Measurements from ENCODE around the gene SOWAHD. TPM values are rescaled to one million over a fixed set of nuclear protein-coding genes. Genes with fewer than 3 reads are reported as not detected.

SOWAHD gene
- polyA plus RNA-seq, 3 donors, result 3.8 to 7.4 (median 4.0) TPM

DNA sequence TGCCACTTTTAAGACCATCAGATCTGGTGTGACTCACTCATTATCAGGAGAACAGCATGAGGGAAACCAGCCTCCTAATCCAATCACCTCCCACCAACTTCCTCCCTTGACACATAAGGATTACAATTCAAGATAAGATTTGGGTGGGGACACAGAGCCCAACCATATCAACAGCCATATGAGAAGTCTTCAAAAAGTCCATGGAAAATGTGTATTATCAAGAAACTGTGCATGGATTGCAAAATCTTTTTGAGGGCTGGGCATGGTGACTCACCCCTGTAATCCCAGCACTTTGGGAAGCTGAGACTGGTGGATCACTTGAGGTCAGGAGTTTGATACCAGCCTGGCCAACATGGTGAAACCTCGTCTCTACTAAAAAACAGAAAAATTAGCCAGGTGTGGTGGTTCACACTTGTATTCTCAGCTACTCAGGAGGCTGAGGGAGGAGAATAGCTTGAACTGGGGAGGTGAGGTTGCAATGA is 50.8 kb downstream of the SOWAHD start:
- Histone ChIP-seq H3K4me3 (replicated peaks in 1 of 3; ENCODE audit: low read depth in 2 of 3, low read length in 3 of 3) (no peak overlapping the region), H3K9me3 (replicated peaks in 1 of 2; ENCODE audit: control insufficient read depth in 1 of 2, insufficient read depth in 1 of 2, low read length in 2 of 2) (peaks cover 0 to 6% of the 10 kb centered on the region in 2 donors), H3K9ac (ENCODE audit: insufficient read depth, low read length, poor library complexity, severe bottlenecking) (no peak overlapping the region), H3K79me2 (ENCODE audit: insufficient read depth, low read length) (no peaks in the 10 kb centered on the region), H3K36me3 (replicated peaks in 1 of 2; ENCODE audit: control insufficient read depth in 1 of 2, insufficient read depth in 2 of 2, low read length in 2 of 2) (no peaks in the 10 kb centered on the region), H4K20me1 (ENCODE audit: insufficient read depth, low read length) (no peaks in the 10 kb centered on the region), H2AFZ (ENCODE audit: insufficient read depth, low read depth, low read length, poor library complexity, severe bottlenecking) (no peak overlapping the region), H3K4me1 (ENCODE audit: control insufficient read depth in 1 of 2, insufficient read depth in 2 of 2, low read length in 2 of 2) (no peaks in the 10 kb centered on the region), H3K27me3 (ENCODE audit: control insufficient read depth in 2 of 2, insufficient read depth in 2 of 2, low read length in 2 of 2) (no peaks in the 10 kb centered on the region), H3K27ac (ENCODE audit: low read depth in 1 of 2, low read length in 2 of 2) (no peak overlapping the region), H3K4me2 (replicated peaks; ENCODE audit: extremely low read depth, low read length, poor library complexity, severe bottlenecking) (no peak overlapping the region)
- Mint-ChIP-seq H3K4me3 (no peak overlapping the region), H3K27me3 (ENCODE audit: low read depth in 3 of 3) (peaks cover 0 to 4% (median 0%) of the 10 kb centered on the region in 3 donors), H3K36me3 (no peaks in the 10 kb centered on the region), H3K27ac (no peak overlapping the region), H3K9me3 (peaks cover 3 to 17% (median 11%) of the 10 kb centered on the region in 7 donors), H3K4me1 (no peaks in the 10 kb centered on the region)
- intact Hi-C loops (cut with micrococcal nuclease), result no loop called here
- TF ChIP-seq CTCF (IDR thresholded peaks at IDR 0.05), result no peak
- no peak for DNase-seq
- WGBS (ENCODE audit: insufficient coverage), result no CpG with 5 or more reads among the region's 1 CpG

Small RNA genes within 50 kb of the gene (small RNA-seq; reads per million reads assigned to genes)
- gene SNORA69 (ENCODE audit: insufficient read length, low read depth), result not detected

Other genes with a start within 250 kb of the SOWAHD start
- gene STEEP1, start 193.2 kb upstream of the SOWAHD start, polyA plus RNA-seq, result 10 to 100 TPM; 10.6 to 13.2 (median 12.6) TPM
- 10 to 100 TPM; 68.7 to 91.4 (median 74.1) TPM for gene UBE2A, start 184.0 kb upstream of the SOWAHD start, polyA plus RNA-seq
- 1 to 10 TPM; 1.3 to 4.7 (median 2.4) TPM for gene NKRF, start 152.2 kb upstream of the SOWAHD start, polyA plus RNA-seq
- 10 to 100 TPM; 21.8 to 52.7 (median 31.1) TPM for gene SEPTIN6, start 65.4 kb upstream of the SOWAHD start, polyA plus RNA-seq
- gene RPL39, start 33.0 kb downstream of the SOWAHD start, polyA plus RNA-seq, result 1,000 to 10,000 TPM; 1,908 to 2,198 (median 1,931) TPM
- gene UPF3B, start 94.4 kb downstream of the SOWAHD start, polyA plus RNA-seq, result 1 to 10 TPM; 2.1 to 4.2 (median 2.5) TPM
- 10 to 100 TPM; 20.4 to 21.6 (median 21.5) TPM for gene RNF113A, start 113.1 kb downstream of the SOWAHD start, polyA plus RNA-seq
- gene NDUFA1, start 113.2 kb downstream of the SOWAHD start, polyA plus RNA-seq, result 100 to 1,000 TPM in 2 of 3 donors, 10 to 100 TPM in 1; 55.6 to 353 (median 321) TPM
- gene AKAP14, start 137.3 kb downstream of the SOWAHD start, polyA plus RNA-seq, result not detected
- 1 to 10 TPM; 2.0 to 2.9 (median 2.1) TPM for gene NKAP, start 185.2 kb downstream of the SOWAHD start, polyA plus RNA-seq